Breast epithelium (tissue), 3 donors: ENCODE results near the gene CSNK1G1.

Experiments
- POLR2A ChIP-seq: fragments of 450-650 bp; IDR thresholded peaks from one replicate; pipeline ENCODE4 v1.6.1; 2016; ENCODE audit warnings: antibody characterized with exemption, mild to moderate bottlenecking, moderate library complexity
- POLR2AphosphoS5 ChIP-seq, 3 donors: sonication (generic); formaldehyde crosslinking; IDR thresholded peaks; one replicate each; pipeline ENCODE4 v1.6.1; 2017; ENCODE audit warnings: antibody characterized with exemption in 3 of 3
- TF ChIP-seq, protein P1 (sequence below), 3 donors: fragments of 450-650 bp; IDR thresholded peaks; one replicate each; pipeline ENCODE4 v1.5.1; 2016 to 2017; ENCODE audit warnings: antibody characterized with exemption in 3 of 3, mild to moderate bottlenecking in 3 of 3, moderate library complexity in 3 of 3

GRCh38 chr15:64137226-64137833 is 218.6 kb downstream of the CSNK1G1 start:
- TF ChIP-seq POLR2AphosphoS5 (IDR thresholded peaks at IDR 0.05), result no peak
- TF ChIP-seq, protein P1, sequence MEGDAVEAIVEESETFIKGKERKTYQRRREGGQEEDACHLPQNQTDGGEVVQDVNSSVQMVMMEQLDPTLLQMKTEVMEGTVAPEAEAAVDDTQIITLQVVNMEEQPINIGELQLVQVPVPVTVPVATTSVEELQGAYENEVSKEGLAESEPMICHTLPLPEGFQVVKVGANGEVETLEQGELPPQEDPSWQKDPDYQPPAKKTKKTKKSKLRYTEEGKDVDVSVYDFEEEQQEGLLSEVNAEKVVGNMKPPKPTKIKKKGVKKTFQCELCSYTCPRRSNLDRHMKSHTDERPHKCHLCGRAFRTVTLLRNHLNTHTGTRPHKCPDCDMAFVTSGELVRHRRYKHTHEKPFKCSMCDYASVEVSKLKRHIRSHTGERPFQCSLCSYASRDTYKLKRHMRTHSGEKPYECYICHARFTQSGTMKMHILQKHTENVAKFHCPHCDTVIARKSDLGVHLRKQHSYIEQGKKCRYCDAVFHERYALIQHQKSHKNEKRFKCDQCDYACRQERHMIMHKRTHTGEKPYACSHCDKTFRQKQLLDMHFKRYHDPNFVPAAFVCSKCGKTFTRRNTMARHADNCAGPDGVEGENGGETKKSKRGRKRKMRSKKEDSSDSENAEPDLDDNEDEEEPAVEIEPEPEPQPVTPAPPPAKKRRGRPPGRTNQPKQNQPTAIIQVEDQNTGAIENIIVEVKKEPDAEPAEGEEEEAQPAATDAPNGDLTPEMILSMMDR (IDR thresholded peaks at IDR 0.05), result no peak
- TF ChIP-seq POLR2A, result no peak
